GM23338 (cell line): ENCODE measurements around the gene GAL3ST1. TPM values are rescaled to one million over a fixed set of nuclear protein-coding genes. Genes with fewer than 3 reads are reported as not detected.

Experiments
- ATAC-seq: fragments of 200-7000 bp; cut with Tn5 transposase; 3 replicates; pipeline ENCODE4 v1.9.1; 2020
- DNase-seq: peaks from one replicate; pipeline ENCODE4 v3.0.0-alpha.2; 2015; ENCODE audit warnings: low spot score
- H2AFZ ChIP-seq: fragments of 200-600 bp; sonication (generic); 2 replicates; pipeline ENCODE4 v1.8.0; 2016; ENCODE audit warnings: antibody characterized with exemption, mild to moderate bottlenecking, moderate library complexity
- H3F3A ChIP-seq: fragments of 200-600 bp; sonication (generic); replicated peaks from 2 replicates; pipeline ENCODE4 v1.8.0; 2017; ENCODE audit warnings: antibody characterized with exemption, mixed run types, low read depth
- H3K27ac ChIP-seq: fragments of 200-600 bp; sonication (generic); 2 replicates; pipeline ENCODE4 v1.6.1; 2016; ENCODE audit warnings: low read depth
- H3K27me3 ChIP-seq: fragments of 200-600 bp; sonication (generic); 2 replicates; pipeline ENCODE4 v1.8.0; 2016; ENCODE audit warnings: mild to moderate bottlenecking, mixed run types, moderate library complexity; ENCODE audit not compliant: insufficient read depth
- H3K36me3 ChIP-seq: fragments of 200-600 bp; sonication (generic); 2 replicates; pipeline ENCODE4 v1.8.0; 2016; ENCODE audit warnings: mild to moderate bottlenecking; ENCODE audit not compliant: insufficient read depth
- H3K4me1 ChIP-seq: fragments of 200-600 bp; sonication (generic); 2 replicates; pipeline ENCODE4 v1.8.0; 2016; ENCODE audit warnings: mild to moderate bottlenecking, moderate library complexity; ENCODE audit not compliant: insufficient read depth
- H3K4me2 ChIP-seq: fragments of 200-600 bp; sonication (generic); 2 replicates; pipeline ENCODE4 v1.7.1; 2017; ENCODE audit warnings: mixed run types
- H3K4me3 ChIP-seq: fragments of 200-600 bp; sonication (generic); 2 replicates; pipeline ENCODE4 v1.6.1; 2016; ENCODE audit warnings: mixed run types
- H3K79me2 ChIP-seq: fragments of 200-600 bp; sonication (generic); replicated peaks from 2 replicates; pipeline ENCODE4 v1.8.0; 2017; ENCODE audit warnings: mild to moderate bottlenecking; ENCODE audit not compliant: insufficient read depth
- H3K9me2 ChIP-seq: fragments of 200-600 bp; sonication (generic); 2 replicates; pipeline ENCODE4 v1.8.0; 2017; ENCODE audit not compliant: insufficient read depth
- H4K20me1 ChIP-seq: fragments of 200-600 bp; sonication (generic); replicated peaks from 2 replicates; pipeline ENCODE4 v1.8.0; 2017; ENCODE audit warnings: mild to moderate bottlenecking; ENCODE audit not compliant: insufficient read depth
- H3K27ac Mint-ChIP-seq: 2 replicates; pipeline ENCODE4 v1.8.0; 2020; ENCODE audit warnings: inconsistent platforms, mild to moderate bottlenecking, moderate library complexity, mixed read lengths
- H3K27me3 Mint-ChIP-seq: 3 replicates; pipeline ENCODE4 v1.8.0; 2022; ENCODE audit warnings: low read depth, mild to moderate bottlenecking, moderate library complexity, mixed read lengths, inconsistent platforms; ENCODE audit not compliant: insufficient read depth, poor library complexity
- H3K36me3 Mint-ChIP-seq: 3 replicates; pipeline ENCODE4 v1.8.0; 2021; ENCODE audit warnings: low read depth, mild to moderate bottlenecking, inconsistent platforms, moderate library complexity, mixed read lengths
- H3K4me1 Mint-ChIP-seq: 3 replicates; pipeline ENCODE4 v1.8.0; 2020; ENCODE audit warnings: mild to moderate bottlenecking, inconsistent platforms, mixed read lengths
- H3K4me3 Mint-ChIP-seq: 3 replicates; pipeline ENCODE4 v1.8.0; 2021; ENCODE audit warnings: moderate library complexity, mild to moderate bottlenecking, inconsistent platforms, mixed read lengths
- H3K9me3 Mint-ChIP-seq: 3 replicates; pipeline ENCODE4 v1.8.0; 2020; ENCODE audit warnings: moderate library complexity, mild to moderate bottlenecking, inconsistent platforms, mixed read lengths
- CREB1 ChIP-seq: fragments of 250-450 bp; sonication (Bioruptor Pico); IDR thresholded peaks from 2 replicates; pipeline ENCODE4 v1.5.0; 2020; ENCODE audit warnings: low read depth, mild to moderate bottlenecking, moderate library complexity
- EZH2 ChIP-seq: fragments of 200-600 bp; sonication (generic); IDR thresholded peaks from one replicate; pipeline ENCODE4 v1.8.0; 2017; ENCODE audit warnings: antibody characterized with exemption, mild to moderate bottlenecking, low read depth; ENCODE audit not compliant: unreplicated experiment
- NANOG ChIP-seq: IDR thresholded peaks from 2 replicates; pipeline ENCODE4 v1.6.1; 2016; ENCODE audit warnings: antibody characterized with exemption, borderline replicate concordance
- ZNF114 ChIP-seq: fragments of 250-450 bp; sonication (Bioruptor Pico); IDR thresholded peaks from 2 replicates; pipeline ENCODE4 v1.5.0; 2020; ENCODE audit warnings: mild to moderate bottlenecking, moderate library complexity
- polyA plus RNA-seq: library from polyadenylated mRNA; unstranded; fragments of >200 nt; fragmentation: Nextera tagmentation; extraction: Ambion mirVana; gene quantifications from 2 replicates; pipeline ENCODE4 v1.2.1, GENCODE V29; 2016
- total RNA-seq: library from RNA; depleted of rRNA; stranded (reverse); fragments of >200 nt; shearing (Covaris generic); gene quantifications from 2 replicates; pipeline ENCODE4 v1.2.3, GENCODE V29; 2014
- TF ChIP-seq, protein P1 (sequence below): IDR thresholded peaks from one replicate; pipeline ENCODE4 v1.6.1; 2018; ENCODE audit warnings: antibody characterized with exemption; ENCODE audit not compliant: unreplicated experiment
- TF ChIP-seq, protein P2 (sequence below), 2 experiments: fragments of 200-600 bp in 1 of 2; sonication (generic) in 1 of 2; conservative IDR thresholded peaks; 2 replicates each; pipeline versions ENCODE4 v1.5.1 to v1.6.1; 2016 to 2017; ENCODE audit warnings: antibody characterized with exemption in 2 of 2, low read depth in 2 of 2, mild to moderate bottlenecking in 2 of 2, moderate library complexity in 1 of 2
- TF ChIP-seq, protein P3 (sequence below): IDR thresholded peaks from 2 replicates; pipeline ENCODE4 v1.6.1; 2016; ENCODE audit warnings: antibody characterized with exemption

The GAL3ST1 gene
- total and polyA plus RNA-seq, 2 experiments from 2014 or later, result 8.2 to 13.3 TPM

DNA sequence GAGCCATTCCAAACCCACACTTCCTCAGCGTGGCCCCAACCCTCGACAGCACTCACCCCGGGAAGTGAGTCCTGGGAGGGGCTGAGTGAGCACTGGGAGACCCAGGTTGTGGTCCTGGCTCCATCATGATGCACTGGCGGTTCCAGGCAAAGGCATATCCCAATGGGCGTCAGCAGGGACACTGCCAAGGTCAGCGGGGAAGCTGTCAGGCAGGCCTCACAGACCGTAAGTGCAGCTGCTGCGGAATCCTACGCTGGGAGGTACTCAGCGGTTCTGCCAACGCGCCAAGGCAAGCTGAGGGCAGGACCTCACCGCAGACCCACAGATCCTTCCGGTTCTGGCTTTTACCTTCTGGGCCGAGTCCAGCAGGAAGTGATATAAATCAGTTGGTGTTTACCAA is 1.4 kb upstream of the GAL3ST1 start (continued):
- TF ChIP-seq, protein P1, sequence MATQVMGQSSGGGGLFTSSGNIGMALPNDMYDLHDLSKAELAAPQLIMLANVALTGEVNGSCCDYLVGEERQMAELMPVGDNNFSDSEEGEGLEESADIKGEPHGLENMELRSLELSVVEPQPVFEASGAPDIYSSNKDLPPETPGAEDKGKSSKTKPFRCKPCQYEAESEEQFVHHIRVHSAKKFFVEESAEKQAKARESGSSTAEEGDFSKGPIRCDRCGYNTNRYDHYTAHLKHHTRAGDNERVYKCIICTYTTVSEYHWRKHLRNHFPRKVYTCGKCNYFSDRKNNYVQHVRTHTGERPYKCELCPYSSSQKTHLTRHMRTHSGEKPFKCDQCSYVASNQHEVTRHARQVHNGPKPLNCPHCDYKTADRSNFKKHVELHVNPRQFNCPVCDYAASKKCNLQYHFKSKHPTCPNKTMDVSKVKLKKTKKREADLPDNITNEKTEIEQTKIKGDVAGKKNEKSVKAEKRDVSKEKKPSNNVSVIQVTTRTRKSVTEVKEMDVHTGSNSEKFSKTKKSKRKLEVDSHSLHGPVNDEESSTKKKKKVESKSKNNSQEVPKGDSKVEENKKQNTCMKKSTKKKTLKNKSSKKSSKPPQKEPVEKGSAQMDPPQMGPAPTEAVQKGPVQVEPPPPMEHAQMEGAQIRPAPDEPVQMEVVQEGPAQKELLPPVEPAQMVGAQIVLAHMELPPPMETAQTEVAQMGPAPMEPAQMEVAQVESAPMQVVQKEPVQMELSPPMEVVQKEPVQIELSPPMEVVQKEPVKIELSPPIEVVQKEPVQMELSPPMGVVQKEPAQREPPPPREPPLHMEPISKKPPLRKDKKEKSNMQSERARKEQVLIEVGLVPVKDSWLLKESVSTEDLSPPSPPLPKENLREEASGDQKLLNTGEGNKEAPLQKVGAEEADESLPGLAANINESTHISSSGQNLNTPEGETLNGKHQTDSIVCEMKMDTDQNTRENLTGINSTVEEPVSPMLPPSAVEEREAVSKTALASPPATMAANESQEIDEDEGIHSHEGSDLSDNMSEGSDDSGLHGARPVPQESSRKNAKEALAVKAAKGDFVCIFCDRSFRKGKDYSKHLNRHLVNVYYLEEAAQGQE, result no peak
- no peak for TF ChIP-seq ZNF114 (CRISPR knock-in tag)

DNA sequence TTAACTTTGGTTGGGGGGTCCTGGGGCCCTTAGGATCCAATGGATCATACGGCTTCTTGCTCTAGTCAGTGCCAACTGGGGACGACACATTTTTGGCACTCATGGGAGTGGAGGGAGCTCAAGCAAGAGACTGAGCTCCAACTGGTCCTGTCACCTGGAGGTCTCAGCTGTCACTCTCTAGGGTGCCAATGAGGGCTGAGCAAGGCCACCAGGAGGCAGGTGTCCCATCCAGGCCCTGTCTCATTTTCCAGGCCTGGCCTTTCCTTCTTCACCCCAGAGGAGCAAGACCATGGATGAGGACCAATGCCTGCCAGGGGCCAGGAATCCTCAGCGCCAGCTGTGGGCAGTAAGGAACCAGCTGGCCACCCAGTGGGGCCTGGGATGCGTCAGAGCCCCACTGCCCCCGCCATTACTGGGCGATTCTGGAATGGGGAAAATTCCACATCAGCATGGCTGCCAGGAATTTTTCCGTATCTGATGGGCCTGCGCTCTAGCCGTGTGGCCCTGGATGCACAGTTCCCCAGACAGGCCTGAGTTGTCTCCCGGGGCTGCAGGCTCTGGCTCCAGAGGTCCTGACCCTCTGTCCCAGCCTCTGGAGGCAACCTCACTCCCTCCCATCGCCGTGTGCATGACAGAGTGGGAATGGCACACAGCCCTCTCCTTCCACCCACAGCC is 669 bp upstream of the GAL3ST1 start:
- Mint-ChIP-seq H3K4me3 (peak overlapping the region; percentile 77), H3K9me3 (no peaks in the 10 kb centered on the region), H3K27me3 (peaks cover 14% of the 10 kb centered on the region), H3K4me1 (peaks cover 21% of the 10 kb centered on the region), H3K27ac (no peak overlapping the region; the same call in 1 of the 2 replicates), H3K36me3 (peaks cover 44% of the 10 kb centered on the region)
- Histone ChIP-seq H3K4me3 (peak overlapping the region; percentile 65), H3K9me2 (no peaks in the 10 kb centered on the region), H3K27ac (no peak overlapping the region), H3K36me3 (peaks cover 18% of the 10 kb centered on the region; the same call in 1 of the 2 replicates), H2AFZ (no peak overlapping the region), H3K4me2 (peak overlapping the region; percentile 92), H3F3A (peaks cover 9% of the 10 kb centered on the region), H3K79me2 (no peaks in the 10 kb centered on the region), H3K4me1 (peaks cover 9% of the 10 kb centered on the region; the same call in 1 of the 2 replicates), H3K27me3 (no peaks in the 10 kb centered on the region), H4K20me1 (no peaks in the 10 kb centered on the region; the same call in 1 of the 2 replicates)
- DNase-seq, result peak; percentile 57
- peak; percentile 30 for ATAC-seq
- TF ChIP-seq, protein P2, sequence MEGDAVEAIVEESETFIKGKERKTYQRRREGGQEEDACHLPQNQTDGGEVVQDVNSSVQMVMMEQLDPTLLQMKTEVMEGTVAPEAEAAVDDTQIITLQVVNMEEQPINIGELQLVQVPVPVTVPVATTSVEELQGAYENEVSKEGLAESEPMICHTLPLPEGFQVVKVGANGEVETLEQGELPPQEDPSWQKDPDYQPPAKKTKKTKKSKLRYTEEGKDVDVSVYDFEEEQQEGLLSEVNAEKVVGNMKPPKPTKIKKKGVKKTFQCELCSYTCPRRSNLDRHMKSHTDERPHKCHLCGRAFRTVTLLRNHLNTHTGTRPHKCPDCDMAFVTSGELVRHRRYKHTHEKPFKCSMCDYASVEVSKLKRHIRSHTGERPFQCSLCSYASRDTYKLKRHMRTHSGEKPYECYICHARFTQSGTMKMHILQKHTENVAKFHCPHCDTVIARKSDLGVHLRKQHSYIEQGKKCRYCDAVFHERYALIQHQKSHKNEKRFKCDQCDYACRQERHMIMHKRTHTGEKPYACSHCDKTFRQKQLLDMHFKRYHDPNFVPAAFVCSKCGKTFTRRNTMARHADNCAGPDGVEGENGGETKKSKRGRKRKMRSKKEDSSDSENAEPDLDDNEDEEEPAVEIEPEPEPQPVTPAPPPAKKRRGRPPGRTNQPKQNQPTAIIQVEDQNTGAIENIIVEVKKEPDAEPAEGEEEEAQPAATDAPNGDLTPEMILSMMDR (conservative IDR thresholded peaks at IDR 0.05; ENCODE audit: low read depth in 2 of 2), result peak; percentile 31 to 39; a peak in 3 of 4 replicates
- no peak for TF ChIP-seq EZH2

DNA sequence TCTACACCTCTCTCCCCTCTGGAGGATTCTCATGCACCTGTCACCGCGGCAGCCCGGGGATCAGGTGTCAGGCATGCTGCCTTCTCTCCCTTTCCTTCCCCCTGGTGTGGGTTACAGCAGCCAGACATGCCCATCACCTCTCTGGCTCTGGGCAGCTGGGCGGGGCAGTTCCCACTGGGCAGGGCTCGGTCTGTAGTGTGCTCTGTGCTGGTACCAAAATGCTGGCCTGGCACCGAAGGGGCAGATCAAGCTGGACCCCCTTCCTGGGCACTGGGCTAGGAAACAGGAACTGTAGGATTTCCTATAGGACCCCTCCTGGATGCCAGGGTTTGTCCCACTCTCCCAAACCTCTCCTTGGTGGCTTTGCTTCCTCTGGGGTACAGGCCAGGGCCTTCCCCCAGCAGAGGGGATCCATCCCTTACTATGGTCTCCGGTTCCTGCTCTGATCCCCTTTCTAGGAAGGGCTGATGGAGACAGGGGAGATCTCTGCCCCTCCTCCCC is 821 bp downstream of the GAL3ST1 start:
- H3K9me3 Mint-ChIP-seq, result no peaks in the 10 kb centered on the region
- peaks cover 15% of the 10 kb centered on the region for H3K27me3 Mint-ChIP-seq
- Histone ChIP-seq H3K4me2 (peak overlapping the region; percentile 92), H3K4me1 (peaks cover 9% of the 10 kb centered on the region; the same call in 1 of the 2 replicates), H4K20me1 (no peaks in the 10 kb centered on the region; the same call in 1 of the 2 replicates), H3K79me2 (no peaks in the 10 kb centered on the region), H3K27ac (no peak overlapping the region), H3K27me3 (no peaks in the 10 kb centered on the region), H3F3A (peaks cover 9% of the 10 kb centered on the region), H3K36me3 (peaks cover 6% of the 10 kb centered on the region; the same call in 1 of the 2 replicates), H3K9me2 (no peaks in the 10 kb centered on the region), H2AFZ (no peak overlapping the region), H3K4me3 (peak overlapping the region; percentile 74)
- peaks cover 29% of the 10 kb centered on the region for H3K36me3 Mint-ChIP-seq
- H3K4me1 Mint-ChIP-seq, result peaks cover 21% of the 10 kb centered on the region
- ATAC-seq, result peak; percentile 11
- peak; percentile 30 for DNase-seq
- H3K4me3 Mint-ChIP-seq, result peak overlapping the region; percentile 69
- H3K27ac Mint-ChIP-seq, result no peak overlapping the region
- TF ChIP-seq, protein P3, sequence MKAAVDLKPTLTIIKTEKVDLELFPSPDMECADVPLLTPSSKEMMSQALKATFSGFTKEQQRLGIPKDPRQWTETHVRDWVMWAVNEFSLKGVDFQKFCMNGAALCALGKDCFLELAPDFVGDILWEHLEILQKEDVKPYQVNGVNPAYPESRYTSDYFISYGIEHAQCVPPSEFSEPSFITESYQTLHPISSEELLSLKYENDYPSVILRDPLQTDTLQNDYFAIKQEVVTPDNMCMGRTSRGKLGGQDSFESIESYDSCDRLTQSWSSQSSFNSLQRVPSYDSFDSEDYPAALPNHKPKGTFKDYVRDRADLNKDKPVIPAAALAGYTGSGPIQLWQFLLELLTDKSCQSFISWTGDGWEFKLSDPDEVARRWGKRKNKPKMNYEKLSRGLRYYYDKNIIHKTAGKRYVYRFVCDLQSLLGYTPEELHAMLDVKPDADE, result no peak
- TF ChIP-seq, protein P1, result no peak
- TF ChIP-seq CREB1 (CRISPR knock-in tag) (no peak), NANOG (no peak), EZH2 (no peak)
